CD14-positive monocyte (primary cell): Measurements from ENCODE around the gene APOL1. TPM values are rescaled to one million over a fixed set of nuclear protein-coding genes. Genes with fewer than 3 reads are reported as not detected.
A peak's percentile ranks its signal among the peaks of the same experiment; 100 is the strongest.

ENCODE experiments used
- DNase-seq, 3 donors: peaks; one replicate each; pipeline ENCODE4 v3.0.0-alpha.2; 2011 to 2022
- H2AFZ ChIP-seq: 2 replicates; pipeline ENCODE4 v1.6.0; 2012; ENCODE audit warnings: mild to moderate bottlenecking, low read depth, low read length, inconsistent platforms; ENCODE audit not compliant: insufficient read depth, poor library complexity, severe bottlenecking
- H3K27ac ChIP-seq, 2 donors: 1 replicate in 1 of 2; 2 replicates in 1 of 2; pipeline ENCODE4 v1.5.1; 2012 to 2013; ENCODE audit warnings: low read length in 2 of 2, control low read depth in 1 of 2, inconsistent platforms in 1 of 2, low read depth in 1 of 2, mild to moderate bottlenecking in 1 of 2
- H3K27me3 ChIP-seq, 2 donors: one replicate each; pipeline versions ENCODE4 v1.6.0 to v1.6.1; 2011 to 2013; ENCODE audit warnings: low read length in 2 of 2; ENCODE audit not compliant: control insufficient read depth in 2 of 2, insufficient read depth in 2 of 2
- H3K36me3 ChIP-seq, 2 donors: replicated peaks in 1 of 2; 1 replicate in 1 of 2; 2 replicates in 1 of 2; pipeline versions ENCODE4 v1.5.1 to v1.6.1; 2012 to 2013; ENCODE audit warnings: low read length in 2 of 2, control low read depth in 1 of 2, inconsistent platforms in 1 of 2, mild to moderate bottlenecking in 1 of 2; ENCODE audit not compliant: insufficient read depth in 2 of 2, control insufficient read depth in 1 of 2
- H3K4me1 ChIP-seq, 2 donors: 1 replicate in 1 of 2; 2 replicates in 1 of 2; pipeline versions ENCODE4 v1.5.1 to v1.6.1; 2012 to 2013; ENCODE audit warnings: low read length in 2 of 2, control low read depth in 1 of 2, inconsistent platforms in 1 of 2, mild to moderate bottlenecking in 1 of 2, moderate library complexity in 1 of 2; ENCODE audit not compliant: insufficient read depth in 2 of 2, control insufficient read depth in 1 of 2
- H3K4me2 ChIP-seq: replicated peaks from 2 replicates; pipeline ENCODE3; 2012; ENCODE audit warnings: low read length, moderate library complexity, mild to moderate bottlenecking; ENCODE audit not compliant: poor library complexity, severe bottlenecking; ENCODE audit errors: extremely low read depth
- H3K4me3 ChIP-seq, 3 experiments: fragments of 200-600 bp in 1 of 3; sonication (generic) in 1 of 3; replicated peaks in 1 of 3; 1 replicate in 2 of 3; 2 replicates in 1 of 3; pipeline ENCODE4 v1.5.1; 2011 to 2013; ENCODE audit warnings: low read length in 3 of 3, mild to moderate bottlenecking in 3 of 3, control low read depth in 2 of 3, low read depth in 2 of 3, inconsistent platforms in 1 of 3, moderate library complexity in 1 of 3
- H3K79me2 ChIP-seq: 2 replicates; pipeline ENCODE4 v1.6.0; 2012; ENCODE audit warnings: mild to moderate bottlenecking, control low read depth, inconsistent platforms, low read length, moderate library complexity; ENCODE audit not compliant: insufficient read depth
- H3K9ac ChIP-seq: 2 replicates; pipeline ENCODE4 v1.6.0; 2017; ENCODE audit warnings: low read length, mild to moderate bottlenecking; ENCODE audit not compliant: insufficient read depth, poor library complexity, severe bottlenecking
- H3K9me3 ChIP-seq, 2 donors: replicated peaks in 1 of 2; 1 replicate in 1 of 2; 2 replicates in 1 of 2; pipeline versions ENCODE4 v1.5.1 to v1.6.1; 2012 to 2013; ENCODE audit warnings: low read length in 2 of 2, control low read depth in 1 of 2; ENCODE audit not compliant: control insufficient read depth in 1 of 2, insufficient read depth in 1 of 2
- H4K20me1 ChIP-seq: 2 replicates; pipeline ENCODE4 v1.6.0; 2012; ENCODE audit warnings: mild to moderate bottlenecking, low read length, control low read depth, moderate library complexity; ENCODE audit not compliant: insufficient read depth
- H3K27ac Mint-ChIP-seq, 7 donors: one replicate each; pipeline ENCODE4 v1.8.0; 2020; ENCODE audit warnings: mild to moderate bottlenecking in 7 of 7, mixed read lengths in 7 of 7, moderate library complexity in 6 of 7, inconsistent platforms in 2 of 7
- H3K27me3 Mint-ChIP-seq, 3 donors: one replicate each; pipeline ENCODE4 v1.8.0; 2021 to 2022; ENCODE audit warnings: low read depth in 3 of 3, mild to moderate bottlenecking in 3 of 3, mixed read lengths in 3 of 3, moderate library complexity in 3 of 3, inconsistent platforms in 1 of 3
- H3K36me3 Mint-ChIP-seq, 2 donors: one replicate each; pipeline ENCODE4 v1.8.0; 2020; ENCODE audit warnings: mixed read lengths in 2 of 2, inconsistent platforms in 1 of 2, mild to moderate bottlenecking in 1 of 2
- H3K4me1 Mint-ChIP-seq: one replicate; pipeline ENCODE4 v1.8.0; 2020; ENCODE audit warnings: mild to moderate bottlenecking, mixed read lengths
- H3K4me3 Mint-ChIP-seq, 2 donors: one replicate each; pipeline ENCODE4 v1.8.0; 2020; ENCODE audit warnings: mild to moderate bottlenecking in 2 of 2, mixed read lengths in 2 of 2, moderate library complexity in 1 of 2
- H3K9me3 Mint-ChIP-seq, 7 donors: one replicate each; pipeline ENCODE4 v1.8.0; 2020 to 2022; ENCODE audit warnings: mixed read lengths in 7 of 7, mild to moderate bottlenecking in 6 of 7, moderate library complexity in 6 of 7, inconsistent platforms in 2 of 7
- WGBS: methylation state at CpG from one replicate; pipeline ENCODE4 v1.1.5; 2013; ENCODE audit warnings: missing lambda C conversion rate; ENCODE audit not compliant: insufficient coverage; 5-methylcytosine and 5-hydroxymethylcytosine counted together
- intact Hi-C, 2 donors: fragments of 100-400 bp; cut with micrococcal nuclease; formaldehyde crosslinking; loops; one replicate each; pipeline versions ENCODE4 v1.15.0 to v1.15.1; 2023
- polyA plus RNA-seq, 3 donors: library from polyadenylated mRNA; depleted of rRNA in 1 of 3; unstranded in 2 of 3; stranded (reverse) in 1 of 3; fragments of 300-500 nt in 2 of 3; fragments of >200 nt in 1 of 3; fragmentation: Illumina TruSeq in 2 of 3; gene quantifications; 1 replicate in 2 of 3; 2 replicates in 1 of 3; pipeline ENCODE4 v1.2.3, GENCODE V29; 2012 to 2021
- TF ChIP-seq, protein P1 (sequence below): fragments of 200-600 bp; IDR thresholded peaks from one replicate; pipeline ENCODE4 v1.8.0; 2022; ENCODE audit warnings: antibody characterized with exemption, mild to moderate bottlenecking

The APOL1 gene
- polyA plus RNA-seq, 3 donors, result 3.4 to 7.5 (median 6.1) TPM

DNA sequence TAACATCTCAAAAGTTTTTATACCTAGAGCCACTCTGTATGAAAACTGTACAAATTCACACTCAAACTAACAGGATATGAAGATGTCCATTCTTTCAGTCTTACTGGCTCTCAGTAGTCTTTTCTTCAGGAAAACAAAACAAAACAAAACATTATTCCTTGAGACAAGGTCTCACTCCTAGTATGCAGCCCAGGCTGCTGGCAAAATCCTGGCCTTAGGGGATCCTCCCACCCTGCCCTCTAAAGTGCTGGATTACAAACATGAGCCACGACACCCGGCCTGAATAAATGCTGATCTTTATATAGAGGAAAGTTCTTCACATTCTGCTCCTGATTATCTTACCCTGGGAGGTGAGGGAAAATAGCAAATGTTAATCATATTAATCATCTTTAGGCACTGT lies 18.7 kb upstream of the APOL1 start:
- peaks cover 76 to 79% of the 10 kb centered on the region in 2 donors for H3K36me3 Mint-ChIP-seq
- DNase-seq, result no peak
- H3K36me3 ChIP-seq, result peaks cover 49 to 77% of the 10 kb centered on the region in 2 donors
- no peak overlapping the region for H2AFZ ChIP-seq
- no peak overlapping the region for H3K4me2 ChIP-seq
- peaks cover 38% of the 10 kb centered on the region for H3K79me2 ChIP-seq
- H3K27me3 Mint-ChIP-seq, result no peaks in the 10 kb centered on the region
- no peaks in the 10 kb centered on the region for H3K9me3 ChIP-seq
- H3K4me1 Mint-ChIP-seq, result peaks cover 50% of the 10 kb centered on the region
- no peak overlapping the region for H3K4me3 ChIP-seq
- no peaks in the 10 kb centered on the region for H3K27me3 ChIP-seq
- H3K27ac ChIP-seq, result no peak overlapping the region
- H3K9me3 Mint-ChIP-seq, result peaks cover 0 to 4% (median 0%) of the 10 kb centered on the region in 7 donors
- intact Hi-C loops, result loop anchor here in 1 of 2 donors (5.0 kb wide), 1 partner anchor 37 kb away; no protein-coding TSS in a partner anchor
- H3K4me1 ChIP-seq, result peaks cover 17 to 34% of the 10 kb centered on the region in 2 donors
- TF ChIP-seq, protein P1, sequence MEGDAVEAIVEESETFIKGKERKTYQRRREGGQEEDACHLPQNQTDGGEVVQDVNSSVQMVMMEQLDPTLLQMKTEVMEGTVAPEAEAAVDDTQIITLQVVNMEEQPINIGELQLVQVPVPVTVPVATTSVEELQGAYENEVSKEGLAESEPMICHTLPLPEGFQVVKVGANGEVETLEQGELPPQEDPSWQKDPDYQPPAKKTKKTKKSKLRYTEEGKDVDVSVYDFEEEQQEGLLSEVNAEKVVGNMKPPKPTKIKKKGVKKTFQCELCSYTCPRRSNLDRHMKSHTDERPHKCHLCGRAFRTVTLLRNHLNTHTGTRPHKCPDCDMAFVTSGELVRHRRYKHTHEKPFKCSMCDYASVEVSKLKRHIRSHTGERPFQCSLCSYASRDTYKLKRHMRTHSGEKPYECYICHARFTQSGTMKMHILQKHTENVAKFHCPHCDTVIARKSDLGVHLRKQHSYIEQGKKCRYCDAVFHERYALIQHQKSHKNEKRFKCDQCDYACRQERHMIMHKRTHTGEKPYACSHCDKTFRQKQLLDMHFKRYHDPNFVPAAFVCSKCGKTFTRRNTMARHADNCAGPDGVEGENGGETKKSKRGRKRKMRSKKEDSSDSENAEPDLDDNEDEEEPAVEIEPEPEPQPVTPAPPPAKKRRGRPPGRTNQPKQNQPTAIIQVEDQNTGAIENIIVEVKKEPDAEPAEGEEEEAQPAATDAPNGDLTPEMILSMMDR, result no peak
- H3K4me3 Mint-ChIP-seq, result no peak overlapping the region
- H3K27ac Mint-ChIP-seq, result peak overlapping the region in 1 of 7 donors; percentile 46
- H3K9ac ChIP-seq, result no peak overlapping the region
- H4K20me1 ChIP-seq, result peaks cover 55% of the 10 kb centered on the region
- WGBS, result no CpG with 5 or more reads among the region's 2 CpGs

DNA sequence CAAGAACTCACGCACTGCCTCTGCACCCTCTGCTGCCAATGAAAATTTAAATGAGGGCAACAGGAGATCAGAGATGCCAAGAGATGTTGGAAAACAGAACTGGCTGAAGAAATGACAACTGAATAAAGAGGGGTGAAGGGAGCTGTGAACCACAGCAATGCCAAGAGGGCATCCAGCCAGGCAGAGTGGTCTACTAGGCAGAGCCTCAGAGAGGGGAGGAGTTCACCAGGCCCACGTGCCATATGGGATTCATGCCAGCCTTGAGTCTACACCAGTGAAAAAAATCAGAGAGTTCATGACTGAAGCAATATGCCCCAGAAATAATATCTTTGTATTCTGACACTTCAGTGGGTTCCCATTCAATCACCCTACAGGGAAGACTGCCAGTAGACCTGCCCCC lies 18.0 kb upstream of the APOL1 start:
- Histone ChIP-seq H2AFZ (no peak overlapping the region), H3K79me2 (peaks cover 40% of the 10 kb centered on the region), H3K4me2 (no peak overlapping the region), H3K9me3 (no peaks in the 10 kb centered on the region), H3K4me3 (no peak overlapping the region), H3K27me3 (no peaks in the 10 kb centered on the region), H3K4me1 (peaks cover 20 to 40% of the 10 kb centered on the region in 2 donors), H3K36me3 (peaks cover 42 to 70% of the 10 kb centered on the region in 2 donors), H4K20me1 (peaks cover 55% of the 10 kb centered on the region), H3K9ac (no peak overlapping the region), H3K27ac (no peak overlapping the region)
- Mint-ChIP-seq H3K27me3 (no peaks in the 10 kb centered on the region), H3K9me3 (peaks cover 0 to 4% (median 0%) of the 10 kb centered on the region in 7 donors), H3K27ac (peak overlapping the region in 1 of 7 donors; percentile 6), H3K36me3 (peaks cover 69 to 72% of the 10 kb centered on the region in 2 donors), H3K4me3 (no peak overlapping the region), H3K4me1 (peaks cover 55% of the 10 kb centered on the region)
- 100% methylated on average over 1 of the region's 2 CpGs for WGBS
- TF ChIP-seq, protein P1, result no peak
- DNase-seq, result no peak
- intact Hi-C loops, result loop anchor here in 1 of 2 donors (5.0 kb wide), 1 partner anchor 38 kb away; no protein-coding TSS in a partner anchor
